G401 (cell line): ENCODE measurements around the gene SLC38A10. TPM values are rescaled to one million over a fixed set of nuclear protein-coding genes. Genes with fewer than 3 reads are reported as not detected.

Source experiments
- DNase-seq: peaks from one replicate; pipeline ENCODE4 v3.0.0-alpha.2; 2015; ENCODE audit warnings: low spot score
- in situ Hi-C: cut with HindIII; loops from 2 replicates; pipeline ENCODE4 v1.10.0; 2016; ENCODE audit warnings: low sequenced_read_pairs, mixed read lengths
- total RNA-seq: library from RNA; depleted of rRNA; stranded (reverse); fragments of >200 nt; shearing (Covaris generic); gene quantifications from 2 replicates; pipeline ENCODE4 v1.2.3, GENCODE V29; 2014; rRNA removed

The SLC38A10 gene
- total RNA-seq = 76.9 and 90.6 TPM in 2 replicates

DNA sequence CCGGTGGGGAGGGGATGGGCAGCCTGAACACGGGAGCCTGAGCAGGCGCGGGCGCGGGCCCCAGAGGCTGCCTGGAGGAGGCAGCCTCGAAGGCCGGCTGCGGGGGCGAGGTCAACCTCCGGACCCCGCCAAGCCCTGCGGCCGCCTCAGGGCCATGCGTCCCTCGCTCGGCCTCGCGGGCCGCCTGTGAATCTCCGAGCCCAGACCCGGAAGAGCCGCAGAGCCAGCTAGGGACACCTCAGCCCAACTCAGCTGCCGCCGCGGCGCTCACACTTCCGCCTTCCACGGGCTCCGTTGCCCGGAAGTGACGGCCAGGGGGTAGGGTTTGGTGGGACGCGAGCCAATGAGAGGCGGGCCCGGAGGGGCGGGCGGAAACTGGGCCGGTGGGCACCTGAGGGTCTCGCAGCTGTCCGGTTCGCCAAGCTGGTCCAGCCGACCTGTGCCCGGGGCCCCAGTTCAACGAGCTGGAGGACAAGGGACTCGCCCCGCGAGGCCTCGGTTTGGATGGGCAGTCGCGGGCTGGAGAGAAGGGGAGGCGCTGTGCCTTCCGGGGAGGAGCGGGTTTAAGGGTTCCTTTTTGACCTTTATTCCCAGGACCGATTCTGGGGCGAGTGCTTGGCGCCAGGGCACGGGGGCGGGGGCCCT lies at the start of gene SLC38A10:
Gene SLC38A10, minus strand, starts transcription at position 277 of the 645 bp plus-strand sequence. CDS start 386 bp downstream, outside the sequence.
- peak; percentile 84 for DNase-seq
- in situ Hi-C loops = no loop called here

DNA sequence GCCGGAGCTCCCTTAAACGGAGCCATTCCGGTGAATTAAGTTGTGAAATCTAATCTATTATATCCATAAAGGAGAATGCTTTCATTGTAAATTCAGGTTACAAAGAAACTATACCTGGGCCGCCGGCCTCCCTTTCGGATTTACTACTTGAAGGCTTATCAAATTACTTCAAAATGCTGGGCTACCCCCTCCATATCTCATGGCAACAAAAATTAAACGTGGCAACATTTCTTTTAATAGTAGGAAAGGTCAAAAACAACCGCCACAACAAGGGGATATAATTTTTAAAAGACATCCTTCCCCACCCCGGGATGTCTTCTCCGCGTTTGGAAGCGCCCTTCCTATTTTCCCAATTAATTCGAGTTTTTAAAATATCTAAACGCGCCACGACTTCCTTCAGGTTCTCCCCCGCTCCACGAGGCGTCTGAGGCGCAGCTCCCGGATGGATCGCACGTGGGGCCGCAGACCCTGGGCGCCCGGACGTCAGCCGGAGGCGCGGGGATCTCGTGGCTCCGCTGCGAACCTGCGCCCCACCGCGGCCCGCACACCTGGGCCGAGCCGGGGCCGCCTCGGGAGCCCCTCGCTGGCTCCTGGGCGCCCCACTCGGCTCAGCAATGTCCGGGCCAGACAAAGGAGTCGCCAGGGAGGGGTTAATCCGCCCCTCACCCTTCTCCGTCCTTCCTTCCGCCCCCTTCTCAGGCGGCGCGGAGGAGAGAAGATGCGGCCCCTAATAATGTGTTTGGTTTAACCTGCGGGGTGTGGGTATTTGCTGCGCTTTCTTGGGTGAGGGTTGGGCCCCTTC lies 47.4 kb upstream of the SLC38A10 start:
- DNase-seq = no peak
- in situ Hi-C loops = no loop called here

DNA sequence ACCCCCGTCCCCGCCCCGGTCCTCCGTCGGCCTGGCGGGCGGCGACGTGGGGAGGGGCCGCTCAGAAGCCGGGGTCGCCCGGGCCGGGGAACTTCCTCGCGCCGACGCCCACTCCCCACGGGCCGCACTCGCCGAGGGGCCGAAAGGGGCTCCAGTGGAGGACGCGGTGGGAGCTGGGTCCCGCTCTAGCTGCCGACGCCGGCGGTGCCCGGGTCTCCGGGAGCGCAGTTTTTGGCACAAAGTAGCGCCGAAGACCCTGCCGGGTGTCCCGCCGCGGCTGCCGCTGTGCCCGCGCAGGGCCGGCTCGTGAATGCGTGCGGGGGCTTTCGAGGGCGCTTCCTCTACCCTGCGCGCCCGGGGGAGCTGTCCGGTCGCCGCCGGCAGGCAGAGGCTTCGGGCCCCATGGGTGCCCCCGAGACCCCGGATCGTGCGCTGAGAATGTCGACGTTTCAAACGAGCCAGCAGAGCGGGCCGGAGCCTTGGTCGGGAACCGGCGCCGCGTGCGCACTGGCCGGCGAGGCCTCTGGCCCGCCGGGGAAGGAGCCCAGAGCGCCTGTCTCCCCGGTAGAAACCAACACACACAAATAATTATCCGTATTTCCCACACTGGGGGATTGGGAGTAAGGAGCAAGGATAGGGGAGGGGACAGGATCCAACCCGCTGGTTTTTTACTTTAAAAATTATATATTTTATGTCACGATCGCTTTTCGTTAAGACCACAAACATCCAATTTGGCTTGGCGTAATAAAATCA lies 46.6 kb upstream of the SLC38A10 start:
- DNase-seq = no peak
- in situ Hi-C loops = no loop called here

DNA sequence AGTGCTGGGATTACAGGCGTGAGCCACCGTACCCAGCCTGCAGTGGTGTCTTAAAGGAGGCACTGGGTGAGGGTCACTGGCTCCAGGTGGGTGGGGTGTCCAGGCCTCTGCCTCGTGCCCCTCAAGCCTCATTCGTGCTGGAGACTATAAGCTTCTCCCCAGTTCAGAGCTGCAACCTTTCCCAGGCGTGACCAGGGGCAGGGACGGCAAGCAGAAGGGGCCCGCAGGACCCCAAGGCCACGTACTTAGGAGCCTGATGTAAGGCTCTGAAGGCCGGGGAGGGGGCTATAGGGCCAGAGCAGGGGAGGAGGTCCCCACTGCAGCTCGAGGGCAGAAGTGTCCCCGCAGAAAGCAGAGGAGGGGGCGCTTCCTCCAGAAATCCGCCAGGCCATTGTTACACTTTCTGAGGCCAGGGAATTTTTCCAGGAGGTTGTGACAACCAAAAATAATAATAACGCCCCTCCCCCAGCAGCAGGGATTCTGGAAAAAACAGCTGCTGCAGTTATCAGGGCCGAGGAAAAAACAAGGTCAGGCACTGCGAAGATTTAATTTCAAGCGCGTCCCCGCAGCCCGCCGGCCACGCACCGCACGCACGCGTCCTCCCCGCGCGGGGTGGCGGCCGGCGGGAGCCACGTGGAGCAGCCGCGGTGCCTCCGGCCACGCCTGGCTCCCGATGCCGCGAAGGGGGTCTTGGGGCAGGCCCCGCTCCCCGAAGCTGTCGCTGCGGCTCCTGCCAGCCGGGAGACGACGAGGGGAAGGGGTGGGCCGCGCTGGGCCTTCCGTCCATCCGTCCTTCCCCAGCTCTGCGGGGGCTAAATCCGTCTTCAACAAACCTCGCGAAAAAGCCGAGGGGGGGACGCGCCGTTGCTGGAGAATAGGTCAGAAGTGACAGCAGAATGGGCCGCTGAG lies 45.8 kb upstream of the SLC38A10 start:
- peak; percentile 33 for DNase-seq
- in situ Hi-C loops = no loop called here

DNA sequence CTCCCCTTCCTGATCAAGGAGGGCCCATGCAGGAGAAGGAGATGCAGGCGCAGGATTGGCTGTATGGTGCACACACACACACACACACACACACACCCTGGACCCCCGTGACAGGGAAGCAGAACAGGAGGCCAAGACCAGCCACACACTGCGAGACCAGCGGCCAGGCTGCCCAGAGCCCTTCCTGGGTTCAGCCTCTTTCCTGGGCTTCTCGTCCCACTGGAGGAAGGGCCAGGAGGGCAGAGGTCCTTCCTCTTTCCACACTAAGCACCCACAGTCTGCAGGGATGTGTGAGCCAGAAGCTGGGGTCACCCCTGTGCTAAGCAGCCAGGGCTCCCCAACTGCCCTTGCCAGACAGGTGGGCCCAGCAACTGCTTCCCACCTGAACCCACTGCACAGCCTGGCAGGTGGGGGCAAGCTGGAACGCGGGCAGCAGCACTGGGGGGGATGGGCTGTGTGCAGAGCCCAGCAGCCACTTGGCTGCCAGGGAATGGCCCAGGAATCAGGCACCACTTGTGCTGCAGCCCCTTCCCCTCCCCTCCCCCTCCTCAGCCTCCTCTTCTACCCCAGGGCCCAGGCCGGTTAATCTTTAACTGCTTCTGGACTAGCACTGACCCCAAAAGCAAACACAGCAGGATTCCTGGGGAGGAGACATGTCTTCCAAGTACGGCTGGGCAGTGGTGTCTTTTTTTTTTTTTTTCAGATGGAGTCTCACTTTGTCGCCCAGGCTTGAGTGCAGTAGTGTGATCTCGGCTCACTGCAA lies 44.6 kb upstream of the SLC38A10 start:
- DNase-seq = no peak

GRCh38 chr17:81339191-81339533 lies 44.1 kb upstream of the SLC38A10 start:
- DNase-seq = no peak
- in situ Hi-C loops = no loop called here

More for the DNA sequence above, 44.6 kb upstream of the SLC38A10 start:
- in situ Hi-C loops = no loop called here

- no peak for DNase-seq
- in situ Hi-C loops = no loop called here
Observed at GRCh38 chr17:81338274-81339190, 43.4 kb upstream of the SLC38A10 start.

DNA sequence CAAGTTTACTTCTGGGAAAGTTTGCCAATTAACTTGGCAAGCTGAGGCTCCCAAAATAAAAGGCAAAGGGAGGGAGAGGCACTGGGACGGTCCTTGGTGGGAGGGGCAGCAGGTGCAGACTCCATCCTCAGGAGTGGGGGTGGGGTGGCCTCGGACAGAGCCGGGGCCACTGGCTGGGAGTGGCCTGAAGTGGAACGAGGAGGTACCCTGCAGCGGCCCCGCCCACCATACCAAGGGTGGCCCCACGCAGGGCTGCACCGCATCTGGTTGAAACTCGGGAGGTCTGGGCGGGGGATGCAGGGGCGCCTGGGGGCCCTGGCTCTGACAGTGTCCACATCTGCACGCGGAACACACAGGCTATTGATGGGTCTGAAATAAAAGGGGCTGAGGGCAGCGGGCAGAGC lies 42.4 kb upstream of the SLC38A10 start:
- in situ Hi-C loops = no loop called here
- no peak for DNase-seq

DNA sequence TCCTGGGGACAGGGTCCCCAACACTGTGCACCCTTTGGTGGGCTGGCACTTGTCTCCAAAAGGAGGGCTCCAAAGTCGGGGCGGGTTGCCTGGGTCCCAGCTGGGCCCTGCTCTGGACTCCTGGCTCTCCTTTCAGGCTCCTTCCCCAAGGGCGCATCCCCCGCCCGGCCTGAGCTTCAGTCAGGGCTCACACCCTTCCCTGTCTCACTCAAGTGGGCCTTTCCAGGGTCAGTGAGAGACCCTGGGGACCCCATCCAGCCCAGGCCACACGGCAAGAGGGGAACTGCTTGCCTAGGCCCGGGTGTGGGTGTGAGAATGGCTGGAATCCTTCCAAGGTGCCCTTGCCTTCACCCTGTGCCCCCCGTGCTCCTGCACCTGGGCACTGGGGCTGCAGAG lies 41.8 kb upstream of the SLC38A10 start:
- no peak for DNase-seq
- in situ Hi-C loops = no loop called here

GRCh38 chr17:81336296-81336929 lies 41.3 kb upstream of the SLC38A10 start:
- DNase-seq = no peak
- in situ Hi-C loops = no loop called here

DNA sequence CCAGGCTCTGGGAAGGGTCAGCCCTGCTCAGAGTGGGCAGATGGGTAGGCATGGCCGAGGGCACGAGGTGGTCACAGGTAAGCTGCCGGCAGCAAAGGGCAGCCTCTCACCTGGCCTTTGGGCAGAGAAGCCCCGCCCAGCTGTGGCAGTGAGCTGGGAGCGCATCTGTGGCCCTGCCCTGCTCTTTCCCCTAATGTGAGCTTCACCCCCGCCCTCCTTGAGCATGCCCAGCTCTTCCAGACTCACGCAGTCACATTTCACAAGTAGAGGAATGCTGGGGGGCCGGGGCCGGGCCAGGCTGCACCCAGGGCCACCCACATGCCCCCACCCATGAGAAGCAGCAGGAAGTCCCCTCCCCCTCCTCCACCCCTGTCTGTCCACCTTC lies 40.7 kb upstream of the SLC38A10 start:
- no peak for DNase-seq
- in situ Hi-C loops = no loop called here

DNA sequence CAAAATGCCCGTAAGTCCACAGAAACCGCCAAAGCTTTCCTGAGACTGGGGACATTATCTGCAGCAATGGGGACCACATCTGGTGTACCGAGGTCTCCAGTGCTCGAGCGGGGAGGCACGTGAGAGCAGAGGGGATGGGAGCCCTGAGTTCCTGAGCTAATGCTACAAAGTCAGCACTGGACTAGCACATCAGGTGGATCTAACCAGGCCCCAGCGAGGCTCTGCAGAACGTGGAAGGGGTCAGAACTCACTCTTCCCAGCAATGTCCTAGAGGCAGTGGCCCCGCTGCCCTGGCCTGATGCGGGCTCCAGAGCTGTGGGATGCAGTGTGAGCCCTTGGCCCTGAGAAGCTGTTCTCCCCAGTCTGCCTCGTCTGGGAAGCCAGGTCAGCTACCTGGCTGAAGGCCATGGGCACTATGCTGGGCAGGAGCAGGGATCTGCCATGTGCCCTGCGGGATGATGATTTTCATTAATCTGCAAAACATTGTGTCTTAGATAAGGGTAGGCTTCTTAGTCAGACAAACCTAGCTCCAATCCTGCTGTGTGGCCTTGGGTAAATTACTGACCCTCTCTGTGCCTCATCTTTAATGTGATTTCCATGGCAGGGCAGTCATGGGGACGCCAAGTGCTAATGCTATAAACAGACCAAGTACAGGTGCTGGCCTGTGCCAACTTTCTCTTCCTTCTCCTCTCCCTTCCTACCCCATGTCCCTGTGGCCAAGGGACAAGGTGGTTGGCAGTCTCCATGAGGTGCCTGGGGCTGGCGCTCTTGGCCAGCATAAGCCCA lies 40.1 kb upstream of the SLC38A10 start:
- in situ Hi-C loops = no loop called here
- peak; percentile 32 for DNase-seq

DNA sequence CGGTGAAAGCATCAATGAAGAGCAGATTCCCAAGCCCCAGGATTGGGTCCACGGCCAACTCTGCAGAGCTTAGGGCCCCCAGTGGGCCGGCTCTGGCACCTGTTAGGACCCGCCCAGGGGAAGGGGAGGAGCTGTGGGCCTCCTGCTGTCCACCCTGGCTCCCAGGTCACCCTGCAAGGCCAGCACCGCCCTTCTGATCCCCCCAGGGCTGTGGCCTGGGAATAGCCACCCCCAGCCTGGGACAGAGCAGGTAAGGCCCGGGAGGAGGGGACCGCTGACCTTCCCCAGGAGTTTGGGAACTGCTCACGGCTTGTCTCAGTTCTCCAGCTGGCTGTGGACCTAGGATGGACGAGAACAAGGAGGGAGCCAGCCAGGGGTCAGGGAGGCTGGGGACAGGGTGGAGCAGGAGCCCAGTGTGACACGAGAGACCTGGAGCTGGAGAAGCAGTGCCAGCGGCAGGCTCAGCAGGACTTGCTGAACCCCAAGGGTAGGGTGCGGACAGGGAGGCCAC lies 39.3 kb upstream of the SLC38A10 start:
- DNase-seq = no peak
- in situ Hi-C loops = no loop called here

DNA sequence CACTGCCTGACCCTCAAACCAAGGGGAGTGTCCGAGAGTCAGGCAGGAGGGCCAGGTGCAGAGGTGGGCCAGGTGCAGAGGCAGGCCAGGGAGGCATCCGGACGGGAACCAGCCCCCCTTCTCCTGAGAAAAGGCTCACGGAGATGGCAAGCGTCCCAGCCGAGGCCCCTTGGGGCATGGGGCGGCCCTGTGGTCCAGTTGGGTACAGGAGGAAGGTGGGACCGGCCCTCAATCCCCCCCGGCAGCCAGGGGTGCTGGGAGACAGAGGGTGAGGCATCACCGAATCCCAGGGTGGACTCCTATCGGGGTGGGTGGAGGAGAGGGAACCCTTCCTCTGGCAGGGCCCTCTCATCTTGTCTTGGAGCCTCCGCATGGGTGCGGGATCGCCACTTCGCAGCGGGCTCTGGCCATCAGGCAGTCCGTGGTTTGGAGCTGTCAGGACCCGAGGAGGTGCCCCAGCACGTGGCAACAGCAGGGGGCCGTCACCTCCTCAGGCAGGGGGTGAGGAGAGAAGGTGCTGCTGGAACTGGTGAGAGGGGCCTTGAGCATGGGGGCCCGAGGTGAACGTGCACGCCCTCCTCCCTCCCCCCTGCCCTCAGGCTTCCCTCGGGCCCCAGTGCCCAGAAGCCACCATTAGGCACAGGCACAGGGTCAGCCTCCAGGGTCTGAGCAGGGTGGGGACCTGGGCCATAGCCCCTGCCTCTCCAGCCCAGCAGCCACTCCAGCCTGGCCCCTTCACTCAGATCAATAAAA lies 38.7 kb upstream of the SLC38A10 start:
- no peak for DNase-seq
- in situ Hi-C loops = no loop called here

DNA sequence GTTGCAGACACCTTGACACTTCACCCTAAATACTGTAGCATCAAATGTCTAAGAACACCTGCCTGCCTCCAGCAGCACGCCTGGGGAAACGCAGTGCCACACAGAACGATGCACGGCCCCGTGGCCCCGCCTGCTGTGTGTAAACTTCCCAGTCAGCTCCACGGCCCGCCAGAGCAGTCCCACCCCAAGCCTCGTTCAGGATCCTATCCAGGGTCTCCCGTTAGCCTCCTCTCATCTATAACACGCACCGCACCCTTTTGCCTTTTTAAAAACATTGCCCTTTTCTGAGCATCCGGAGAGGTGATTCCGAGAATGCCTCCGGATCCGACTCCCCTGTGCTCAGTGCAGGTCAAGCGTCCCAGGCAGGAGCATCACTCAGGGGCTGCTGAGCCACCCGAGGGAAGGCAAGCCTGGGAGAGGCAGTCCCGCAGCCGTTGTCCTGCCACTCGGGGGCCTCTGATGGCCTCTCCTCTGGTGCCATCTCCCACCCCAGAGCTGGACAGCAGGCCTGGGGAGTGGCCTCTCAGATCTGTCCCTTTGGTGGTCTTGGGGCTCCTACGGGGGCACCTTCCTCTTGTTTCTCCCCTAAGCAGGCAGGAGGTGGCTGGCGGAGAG lies 37.9 kb upstream of the SLC38A10 start:
- DNase-seq = no peak
- in situ Hi-C loops = no loop called here
